H1 (cell line): ENCODE results near the gene TNRC6C. TPM values are rescaled to one million over a fixed set of nuclear protein-coding genes. Genes with fewer than 3 reads are reported as not detected.

Experiments
- ATF2 ChIP-seq: IDR thresholded peaks from 2 replicates; pipeline ENCODE4 v1.6.1; 2012; ENCODE audit warnings: low read length, inconsistent platforms
- SRF ChIP-seq: IDR thresholded peaks from 2 replicates; pipeline ENCODE4 v1.6.1; 2011; ENCODE audit warnings: mild to moderate bottlenecking, low read depth, low read length, moderate library complexity
- polyA plus RNA-seq, 7 experiments: library from polyadenylated mRNA; depleted of rRNA in 3 of 7; stranded (reverse) in 5 of 7; unstranded in 2 of 7; fragments of >200 nt in 5 of 7; fragments of 200-250 nt in 2 of 7; gene quantifications; 1 replicate in 5 of 7; 2 replicates in 1 of 7; 4 replicates in 1 of 7; pipeline versions ENCODE4 v1.2.1 to v1.2.3, GENCODE V29; 2011 to 2013; ENCODE audit warnings: missing spikeins in 2 of 7, mixed read lengths in 2 of 7
- total RNA-seq: library from RNA; stranded (reverse); fragmentation: NEBNext Ultra II Directional; extraction: Animal tissue kit (Norgen Biotek cat#: 25700); gene quantifications from 2 replicates; pipeline ENCODE4 v1.2.1, GENCODE V29; 2021

TNRC6C gene
- total and polyA plus RNA-seq, 2 of the 8 experiments (the other 6 are each of a cell fraction or from before 2014, with no cell fraction given): 2.8 to 28.9 TPM

- no peak for TF ChIP-seq ATF2
- no peak for TF ChIP-seq SRF
- TF ChIP-seq, all 59 proteins: peak for 0
Measured at GRCh38 chr17:78123258-78123929, 164.9 kb downstream of the TNRC6C start (continued).
